Epithelial cell of proximal tubule (primary cell): ENCODE measurements around the gene ALDOA. TPM values are rescaled to one million over a fixed set of nuclear protein-coding genes. Genes with fewer than 3 reads are reported as not detected.
A peak's percentile ranks its signal among the peaks of the same experiment; 100 is the strongest.

Experiments used
- DNase-seq: peaks from one replicate; pipeline ENCODE4 v3.0.0-alpha.2; 2011; ENCODE audit warnings: low read depth
- H3K4me3 ChIP-seq: 2 replicates; pipeline ENCODE4 v1.5.1; 2011; ENCODE audit warnings: low read depth, mild to moderate bottlenecking, low read length
- total RNA-seq: library from RNA; depleted of rRNA; stranded (reverse); fragments of >200 nt; gene quantifications from 2 replicates; pipeline ENCODE4 v1.2.3, GENCODE V29; 2015
- TF ChIP-seq, protein P1 (sequence below): conservative IDR thresholded peaks from 2 replicates; pipeline ENCODE4 v1.5.1; 2012; ENCODE audit warnings: low read depth, mild to moderate bottlenecking, low read length

Gene ALDOA
- total RNA-seq, 1 donor from 2014 or later = 2,089 TPM

DNA sequence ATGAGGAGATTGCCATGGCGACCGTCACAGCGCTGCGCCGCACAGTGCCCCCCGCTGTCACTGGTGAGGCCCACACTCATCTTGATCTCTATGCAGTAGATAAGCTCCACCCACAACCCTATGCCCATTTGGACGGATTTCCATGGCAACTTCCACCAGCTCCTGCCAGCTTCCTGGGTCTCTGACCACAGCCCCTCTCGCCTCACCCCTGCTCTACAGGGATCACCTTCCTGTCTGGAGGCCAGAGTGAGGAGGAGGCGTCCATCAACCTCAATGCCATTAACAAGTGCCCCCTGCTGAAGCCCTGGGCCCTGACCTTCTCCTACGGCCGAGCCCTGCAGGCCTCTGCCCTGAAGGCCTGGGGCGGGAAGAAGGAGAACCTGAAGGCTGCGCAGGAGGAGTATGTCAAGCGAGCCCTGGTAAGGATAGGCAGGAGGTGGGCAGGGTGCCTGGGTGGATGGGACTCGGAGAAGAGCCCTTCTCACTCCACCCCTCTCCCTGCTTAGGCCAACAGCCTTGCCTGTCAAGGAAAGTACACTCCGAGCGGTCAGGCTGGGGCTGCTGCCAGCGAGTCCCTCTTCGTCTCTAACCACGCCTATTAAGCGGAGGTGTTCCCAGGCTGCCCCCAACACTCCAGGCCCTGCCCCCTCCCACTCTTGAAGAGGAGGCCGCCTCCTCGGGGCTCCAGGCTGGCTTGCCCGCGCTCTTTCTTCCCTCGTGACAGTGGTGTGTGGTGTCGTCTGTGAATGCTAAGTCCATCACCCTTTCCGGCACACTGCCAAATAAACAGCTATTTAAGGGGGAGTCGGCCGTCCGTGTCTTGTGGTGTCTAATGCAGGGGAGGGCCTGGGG, 4.3 kb downstream of the ALDOA start:
- H3K4me3 ChIP-seq = peak overlapping the region; percentile 98
- DNase-seq = no peak
- TF ChIP-seq, protein P1, sequence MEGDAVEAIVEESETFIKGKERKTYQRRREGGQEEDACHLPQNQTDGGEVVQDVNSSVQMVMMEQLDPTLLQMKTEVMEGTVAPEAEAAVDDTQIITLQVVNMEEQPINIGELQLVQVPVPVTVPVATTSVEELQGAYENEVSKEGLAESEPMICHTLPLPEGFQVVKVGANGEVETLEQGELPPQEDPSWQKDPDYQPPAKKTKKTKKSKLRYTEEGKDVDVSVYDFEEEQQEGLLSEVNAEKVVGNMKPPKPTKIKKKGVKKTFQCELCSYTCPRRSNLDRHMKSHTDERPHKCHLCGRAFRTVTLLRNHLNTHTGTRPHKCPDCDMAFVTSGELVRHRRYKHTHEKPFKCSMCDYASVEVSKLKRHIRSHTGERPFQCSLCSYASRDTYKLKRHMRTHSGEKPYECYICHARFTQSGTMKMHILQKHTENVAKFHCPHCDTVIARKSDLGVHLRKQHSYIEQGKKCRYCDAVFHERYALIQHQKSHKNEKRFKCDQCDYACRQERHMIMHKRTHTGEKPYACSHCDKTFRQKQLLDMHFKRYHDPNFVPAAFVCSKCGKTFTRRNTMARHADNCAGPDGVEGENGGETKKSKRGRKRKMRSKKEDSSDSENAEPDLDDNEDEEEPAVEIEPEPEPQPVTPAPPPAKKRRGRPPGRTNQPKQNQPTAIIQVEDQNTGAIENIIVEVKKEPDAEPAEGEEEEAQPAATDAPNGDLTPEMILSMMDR = no peak

DNA sequence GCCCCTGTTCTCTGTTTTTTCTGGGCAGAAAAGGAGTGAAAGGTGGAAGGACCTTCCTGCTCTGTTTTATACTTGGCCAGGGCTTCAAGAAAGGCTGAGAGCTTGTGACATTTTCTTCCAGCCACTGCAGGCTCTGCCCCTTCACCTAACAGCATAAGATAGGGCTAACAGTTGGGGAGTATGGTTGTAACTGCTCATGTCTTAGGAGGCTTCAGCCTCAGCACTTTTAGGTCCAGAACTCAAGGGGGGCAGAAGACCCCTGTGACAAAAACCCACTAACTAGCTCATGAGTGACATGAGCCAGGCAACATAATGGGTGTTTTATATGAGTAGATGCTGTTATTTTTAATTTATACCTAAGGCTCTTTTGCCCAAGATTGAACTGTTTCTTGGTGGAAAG, 4.9 kb downstream of the ALDOA start:
- no peak for DNase-seq
- H3K4me3 ChIP-seq = peak overlapping the region; percentile 98
- TF ChIP-seq, protein P1 = no peak

DNA sequence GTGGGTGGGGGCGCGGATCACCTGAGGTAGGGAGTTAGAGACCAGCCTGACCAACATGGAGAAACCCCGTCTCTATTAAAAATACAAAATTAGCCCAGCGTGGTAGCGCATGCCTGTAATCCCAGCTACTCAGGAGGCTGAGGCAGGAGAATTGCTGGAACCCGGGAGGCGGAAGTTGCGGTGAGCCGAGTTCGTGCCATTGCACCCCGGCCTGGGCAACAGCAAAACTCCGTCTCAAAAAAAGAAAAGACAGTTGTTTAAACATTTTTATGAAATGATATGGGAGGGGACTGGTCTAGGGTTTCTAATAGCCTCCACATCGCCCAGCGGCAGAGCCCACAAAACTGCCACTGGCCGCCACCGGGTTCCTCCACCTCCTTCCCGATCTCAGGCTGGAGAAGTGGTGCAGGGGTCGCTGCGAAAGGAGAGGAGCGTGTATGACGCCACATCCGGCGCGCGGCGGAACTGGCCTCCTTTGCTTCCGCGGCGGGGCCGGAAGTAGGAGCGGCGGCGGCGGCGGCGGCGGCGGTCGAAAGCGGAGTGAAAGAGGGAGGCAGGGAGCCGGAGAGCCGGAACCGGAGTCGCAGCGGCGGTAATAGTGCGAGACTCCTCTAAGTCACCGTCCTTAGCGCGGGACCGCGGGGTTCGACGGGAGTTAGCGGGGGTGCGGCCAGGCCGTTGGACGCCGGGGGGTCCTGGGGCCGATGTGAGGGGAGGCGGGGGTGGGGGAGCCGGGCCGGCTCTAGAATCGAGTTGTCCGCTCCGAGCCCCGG, 10.1 kb downstream of the ALDOA start, which contains the start of gene PPP4C:
TSS of gene PPP4C (plus strand) at position 492 of the 773 bp plus-strand sequence. CDS start 384 bp downstream, outside the sequence.
- no peak for DNase-seq
- TF ChIP-seq, protein P1 = no peak
- peak within 1 kb of the TSS; percentile 84 for H3K4me3 ChIP-seq

DNA sequence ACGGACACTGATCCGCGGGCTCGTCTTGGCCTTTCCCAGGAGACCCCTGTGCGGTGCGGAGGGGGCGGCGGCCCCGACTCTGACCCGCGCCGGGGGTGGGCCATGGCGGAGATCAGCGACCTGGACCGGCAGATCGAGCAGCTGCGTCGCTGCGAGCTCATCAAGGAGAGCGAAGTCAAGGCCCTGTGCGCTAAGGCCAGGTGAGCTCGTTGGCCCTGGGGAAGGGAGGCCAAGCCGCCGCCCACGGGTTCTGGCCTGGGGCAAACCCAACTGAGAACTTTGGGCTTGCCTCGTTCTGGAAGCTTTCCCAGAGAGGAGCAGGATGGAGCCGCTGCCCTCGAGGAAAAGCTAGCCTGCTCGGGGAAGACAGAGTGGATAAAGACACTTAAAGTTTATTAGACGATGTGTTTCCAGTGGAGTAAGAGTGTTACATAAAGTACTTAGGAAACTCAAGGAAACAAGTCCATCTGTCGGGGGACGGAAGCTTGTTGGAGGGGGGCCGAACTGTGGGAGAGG, 10.8 kb downstream of the ALDOA start:
- TF ChIP-seq, protein P1 = no peak
- peak overlapping the region; percentile 84 for H3K4me3 ChIP-seq
- DNase-seq = no peak

DNA sequence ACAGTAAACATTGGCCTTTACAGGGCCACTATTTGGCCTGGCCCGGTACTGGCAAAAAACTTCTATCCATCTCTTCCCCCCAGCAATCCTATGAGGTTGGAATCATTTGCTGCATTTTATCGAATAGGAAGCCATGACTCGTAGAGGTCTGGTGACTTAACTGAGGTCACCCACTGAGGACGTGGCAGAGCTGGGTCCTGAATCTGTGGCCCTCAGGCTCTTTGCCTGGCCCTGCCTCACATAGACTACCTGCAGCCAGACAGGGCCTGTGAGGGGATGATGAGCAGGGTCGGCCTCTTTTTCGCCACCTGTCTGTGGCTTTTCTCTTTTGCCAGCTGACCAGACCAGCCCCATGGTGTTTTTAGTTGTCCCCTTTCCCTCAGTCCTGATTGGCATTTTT, 12.1 kb downstream of the ALDOA start:
- TF ChIP-seq, protein P1 = no peak
- H3K4me3 ChIP-seq = no peak overlapping the region

DNA sequence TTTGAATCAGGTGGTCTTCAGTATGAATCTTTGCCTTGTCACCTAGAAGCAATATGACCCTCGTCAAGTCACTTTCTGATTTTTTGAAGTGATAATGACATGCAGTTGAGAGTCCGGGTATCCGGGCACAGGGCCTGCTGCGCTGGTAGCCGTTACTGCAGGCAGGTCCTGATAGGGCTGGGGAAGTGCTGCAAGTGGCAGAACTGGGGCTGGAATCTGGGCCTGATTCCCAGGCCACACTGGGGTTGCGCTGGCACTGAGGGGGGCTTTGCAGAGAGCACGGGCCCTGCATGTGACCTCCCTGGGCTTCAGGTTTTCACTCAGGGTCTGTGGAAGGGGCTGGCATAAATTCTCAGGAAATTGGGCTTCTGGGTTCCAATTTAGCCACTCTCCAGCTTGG, 13.2 kb downstream of the ALDOA start:
- H3K4me3 ChIP-seq = no peak overlapping the region
- TF ChIP-seq, protein P1 = no peak
- no peak for DNase-seq

More for the DNA sequence above, 12.1 kb downstream of the ALDOA start:
- no peak for DNase-seq
